MCF 10A (cell line): ENCODE measurements around the gene GBE1. TPM values are rescaled to one million over a fixed set of nuclear protein-coding genes. Genes with fewer than 3 reads are reported as not detected.

Experiments
- BruUV-seq: library from RNA; stranded (reverse); fragments of 400-500 nt; replicated peaks from 2 replicates; lab custom pipeline; 2021; lab: Mats Ljungman, UMichigan
- CTCF ChIA-PET: fragments of 300-600 bp; sonication (Branson Sonifier 250); formaldehyde crosslinking; extraction: SDS; loops from one replicate; lab custom pipeline; 2021; ENCODE audit warnings: antibody characterized with exemption, inconsistent platforms; lab: Yijun Ruan, JAX
- POLR2A ChIA-PET: fragments of 300-600, 350-650 bp; sonication (Branson Sonifier 250); formaldehyde crosslinking; extraction: SDS; loops from one replicate; lab custom pipeline; 2020; ENCODE audit warnings: antibody characterized with exemption, inconsistent platforms; lab: Yijun Ruan, JAX
- DNase-seq: peaks from one replicate; pipeline ENCODE4 v3.0.0-alpha.2; 2018; ENCODE audit not compliant: unreplicated experiment
- H3K27ac Mint-ChIP-seq: one replicate; pipeline ENCODE4 v1.8.0; 2022; ENCODE audit warnings: mild to moderate bottlenecking, low read depth, mixed read lengths; ENCODE audit not compliant: unreplicated experiment
- H3K27me3 Mint-ChIP-seq: one replicate; pipeline ENCODE4 v1.8.0; 2022; ENCODE audit warnings: mixed read lengths; ENCODE audit not compliant: insufficient read depth, unreplicated experiment
- H3K36me3 Mint-ChIP-seq: one replicate; pipeline ENCODE4 v1.8.0; 2022; ENCODE audit warnings: mild to moderate bottlenecking, moderate library complexity, mixed read lengths; ENCODE audit not compliant: insufficient read depth, unreplicated experiment
- H3K4me1 Mint-ChIP-seq: one replicate; pipeline ENCODE4 v1.8.0; 2022; ENCODE audit warnings: mixed read lengths; ENCODE audit not compliant: insufficient read depth, unreplicated experiment
- H3K4me3 Mint-ChIP-seq: one replicate; pipeline ENCODE4 v1.8.0; 2022; ENCODE audit warnings: mild to moderate bottlenecking, moderate library complexity, mixed read lengths; ENCODE audit not compliant: unreplicated experiment
- H3K9me3 Mint-ChIP-seq: one replicate; pipeline ENCODE4 v1.8.0; 2022; ENCODE audit warnings: mixed read lengths; ENCODE audit not compliant: unreplicated experiment
- CTCF ChIP-seq: fragments of 200-600 bp; IDR thresholded peaks from one replicate; pipeline ENCODE4 v1.8.0; 2022; ENCODE audit warnings: antibody characterized with exemption, mild to moderate bottlenecking; ENCODE audit not compliant: unreplicated experiment
- intact Hi-C: fragments of 100-400 bp; cut with micrococcal nuclease; formaldehyde crosslinking; loops from 2 replicates; pipeline ENCODE4 v1.14.1; 2022
- total RNA-seq: library from RNA; stranded (reverse); gene quantifications from 2 replicates; pipeline ENCODE4 v1.2.3, GENCODE V29; 2022

The GBE1 gene
- total RNA-seq, 1 experiment from 2014 or later, result 41.8 TPM

- DNase-seq, result no peak
- H3K9me3 Mint-ChIP-seq, result no peaks in the 10 kb centered on the region
- no peaks in the 10 kb centered on the region for H3K27me3 Mint-ChIP-seq
- no peak overlapping the region for H3K4me3 Mint-ChIP-seq
- ChIA-PET POLR2A (no interaction called here), CTCF (interaction anchor here (1.0 to 1.2 kb wide), 2 partner anchors 10 to 29 kb away, joined by 3 read pairs; no protein-coding TSS in a partner anchor)
- H3K36me3 Mint-ChIP-seq, result peaks cover 12% of the 10 kb centered on the region
- no peak for TF ChIP-seq CTCF
- no peak overlapping the region for H3K27ac Mint-ChIP-seq
- no TSS peak for BruUV-seq
- no peaks in the 10 kb centered on the region for H3K4me1 Mint-ChIP-seq
- intact Hi-C loops, result no loop called here
Measured at GRCh38 chr3:81516042-81516441, 245.4 kb downstream of the GBE1 start.

GRCh38 chr3:81513591-81513990 is 247.9 kb downstream of the GBE1 start:
- H3K27me3 Mint-ChIP-seq, result no peaks in the 10 kb centered on the region
- no peaks in the 10 kb centered on the region for H3K9me3 Mint-ChIP-seq
- CTCF ChIA-PET, result no interaction called here
- no peak overlapping the region for H3K4me3 Mint-ChIP-seq
- intact Hi-C loops, result no loop called here
- TF ChIP-seq CTCF, result no peak
- BruUV-seq, result no TSS peak
- H3K36me3 Mint-ChIP-seq, result peaks cover 12% of the 10 kb centered on the region
- no peak for DNase-seq
- no peaks in the 10 kb centered on the region for H3K4me1 Mint-ChIP-seq
- H3K27ac Mint-ChIP-seq, result no peak overlapping the region
- POLR2A ChIA-PET, result no interaction called here

GRCh38 chr3:81503026-81503425 is 258.4 kb downstream of the GBE1 start:
- no peaks in the 10 kb centered on the region for H3K4me1 Mint-ChIP-seq
- no peaks in the 10 kb centered on the region for H3K9me3 Mint-ChIP-seq
- H3K4me3 Mint-ChIP-seq, result no peak overlapping the region
- BruUV-seq, result no TSS peak
- H3K36me3 Mint-ChIP-seq, result peaks cover 12% of the 10 kb centered on the region
- no peaks in the 10 kb centered on the region for H3K27me3 Mint-ChIP-seq
- no peak for DNase-seq
- ChIA-PET CTCF (interaction anchor here (3.0 kb wide), 1 partner anchor 12 kb away, joined by 16 read pairs; no protein-coding TSS in a partner anchor), POLR2A (no interaction called here)
- TF ChIP-seq CTCF, result no peak
- no peak overlapping the region for H3K27ac Mint-ChIP-seq
- intact Hi-C loops, result no loop called here

GRCh38 chr3:81502236-81502635 is 259.2 kb downstream of the GBE1 start:
- H3K36me3 Mint-ChIP-seq, result peaks cover 12% of the 10 kb centered on the region
- no TSS peak for BruUV-seq
- no peak for TF ChIP-seq CTCF
- CTCF ChIA-PET, result interaction anchor here (0.7 to 3.0 kb wide), 2 partner anchors 11 to 225 kb away, joined by 3 to 16 read pairs; no protein-coding TSS in a partner anchor
- H3K4me3 Mint-ChIP-seq, result no peak overlapping the region
- no peaks in the 10 kb centered on the region for H3K27me3 Mint-ChIP-seq
- no peak overlapping the region for H3K27ac Mint-ChIP-seq
- no peaks in the 10 kb centered on the region for H3K9me3 Mint-ChIP-seq
- POLR2A ChIA-PET, result interaction anchor here (0.6 kb wide), 1 partner anchor 65 kb away, joined by 3 read pairs; no protein-coding TSS in a partner anchor
- intact Hi-C loops, result no loop called here
- DNase-seq, result no peak
- no peaks in the 10 kb centered on the region for H3K4me1 Mint-ChIP-seq
